Tibial artery (tissue), 4 donors: Measurements from ENCODE around the gene CARS2.
A peak's percentile ranks its signal among the peaks of the same experiment; 100 is the strongest.

Experiments used
- DNase-seq, 2 donors: peaks; one replicate each; pipeline ENCODE4 v3.0.0-alpha.2; 2019
- H3K27ac ChIP-seq, 2 donors: fragments of 200-600 bp; sonication (generic) in 1 of 2; 1 replicate in 1 of 2; 2 replicates in 1 of 2; pipeline ENCODE4 v1.5.1; 2018 to 2019; ENCODE audit warnings: mild to moderate bottlenecking in 1 of 2
- H3K27me3 ChIP-seq, 2 donors: fragments of 200-600 bp; sonication (generic) in 1 of 2; one replicate each; pipeline versions ENCODE4 v1.5.1 to v1.6.0; 2016 to 2019
- H3K36me3 ChIP-seq, 3 donors: fragments of 200-600 bp; sonication (generic) in 2 of 3; one replicate each; pipeline ENCODE4 v1.5.1; 2016 to 2019; ENCODE audit warnings: mild to moderate bottlenecking in 2 of 3
- H3K4me1 ChIP-seq, 4 donors: fragments of 200-600 bp; sonication (generic) in 2 of 4; 1 replicate in 3 of 4; 2 replicates in 1 of 4; pipeline ENCODE4 v1.5.1; 2016 to 2019
- H3K4me3 ChIP-seq, 2 donors: fragments of 200-600 bp; sonication (generic) in 1 of 2; 1 replicate in 1 of 2; 2 replicates in 1 of 2; pipeline ENCODE4 v1.5.1; 2018 to 2019; ENCODE audit warnings: mild to moderate bottlenecking in 2 of 2
- H3K9me3 ChIP-seq, 3 donors: fragments of 200-600 bp; sonication (generic) in 1 of 3; one replicate each; pipeline ENCODE4 v1.5.1; 2016 to 2019
- CTCF ChIP-seq, 2 experiments: fragments of 200-600 bp in 1 of 2; fragments of 450-650 bp in 1 of 2; IDR thresholded peaks; one replicate each; pipeline ENCODE4 v1.5.1; 2017 to 2019; ENCODE audit warnings: antibody characterized with exemption in 2 of 2, mild to moderate bottlenecking in 1 of 2, moderate library complexity in 1 of 2
- intact Hi-C: fragments of 100-400 bp; cut with DNase I; formaldehyde crosslinking; loops from one replicate; pipeline ENCODE4 v1.15.0; 2023; ENCODE audit warnings: low total_unique reads

The CARS2 gene

GRCh38 chr13:110665491-110666254, 40.2 kb downstream of the CARS2 start:
- H3K27ac ChIP-seq, result no peak overlapping the region
- TF ChIP-seq CTCF (IDR thresholded peaks at IDR 0.05), result no peak
- no peak overlapping the region for H3K4me3 ChIP-seq

GRCh38 chr13:110664673-110665072, 41.2 kb downstream of the CARS2 start:
- DNase-seq, result peak in 1 of 2 donors; percentile 62
- H3K36me3 ChIP-seq, result peaks cover 77 to 90% (median 88%) of the 10 kb centered on the region in 3 donors

More at GRCh38 chr13:110665491-110666254, 40.2 kb downstream of the CARS2 start:
- H3K4me1 ChIP-seq, result no peaks in the 10 kb centered on the region
- no peaks in the 10 kb centered on the region for H3K27me3 ChIP-seq
- no peaks in the 10 kb centered on the region for H3K9me3 ChIP-seq
- DNase-seq, result peak in 1 of 2 donors; percentile 52
- intact Hi-C loops, result no loop called here
- peaks cover 75 to 91% (median 88%) of the 10 kb centered on the region in 3 donors for H3K36me3 ChIP-seq

DNA sequence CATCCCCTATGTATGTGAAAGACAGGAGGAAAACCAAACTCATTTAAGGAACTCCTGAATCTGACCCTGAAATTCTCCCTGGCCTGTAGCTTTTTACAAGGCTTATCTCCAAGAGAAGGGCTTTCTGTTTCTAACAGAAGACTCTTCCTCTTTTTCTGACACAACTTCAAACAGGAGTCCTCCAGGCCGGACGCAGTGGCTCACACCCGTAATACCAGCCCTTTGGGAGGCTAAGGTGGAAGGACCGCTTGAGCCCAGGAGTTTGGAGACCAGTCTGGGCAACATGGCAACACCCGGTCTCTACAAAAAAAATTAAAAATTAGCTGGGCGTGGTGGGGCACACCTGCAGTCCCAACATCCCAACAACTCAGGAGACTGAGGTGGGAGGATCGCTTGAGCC, 41.9 kb downstream of the CARS2 start:
- Histone ChIP-seq H3K9me3 (no peaks in the 10 kb centered on the region), H3K27ac (no peak overlapping the region), H3K4me1 (no peaks in the 10 kb centered on the region), H3K27me3 (no peaks in the 10 kb centered on the region), H3K4me3 (no peak overlapping the region), H3K36me3 (peaks cover 73 to 90% (median 85%) of the 10 kb centered on the region in 3 donors)
- DNase-seq, result peak in 1 of 2 donors; percentile 56
- intact Hi-C loops, result no loop called here
- TF ChIP-seq CTCF (IDR thresholded peaks at IDR 0.05), result no peak

More at GRCh38 chr13:110664673-110665072, 41.2 kb downstream of the CARS2 start:
- Histone ChIP-seq H3K4me3 (no peak overlapping the region), H3K4me1 (no peaks in the 10 kb centered on the region), H3K27ac (no peak overlapping the region), H3K9me3 (no peaks in the 10 kb centered on the region), H3K27me3 (no peaks in the 10 kb centered on the region)
- TF ChIP-seq CTCF (IDR thresholded peaks at IDR 0.05), result no peak
- intact Hi-C loops, result no loop called here

DNA sequence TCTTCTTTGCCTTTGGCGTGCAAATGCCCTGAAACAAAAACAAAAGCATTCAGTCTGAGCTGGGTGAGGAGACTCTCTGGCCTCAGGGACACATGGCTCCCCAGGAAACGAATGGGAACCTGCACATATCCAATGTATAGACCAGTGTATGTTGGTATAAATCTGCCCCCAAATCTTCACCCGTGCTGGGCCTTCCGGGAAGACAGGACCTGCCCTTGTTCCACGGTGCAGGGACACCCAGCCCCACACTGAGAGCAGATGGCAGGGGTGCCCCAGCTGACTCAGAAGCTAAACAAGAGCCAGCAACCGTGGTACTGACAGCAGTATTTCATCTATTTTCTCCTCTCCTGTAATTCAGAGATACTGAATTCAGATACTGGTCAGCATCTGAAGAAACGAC, 42.4 kb downstream of the CARS2 start:
- no peak for TF ChIP-seq CTCF (IDR thresholded peaks at IDR 0.05)
- no peak overlapping the region for H3K27ac ChIP-seq
- H3K4me3 ChIP-seq, result no peak overlapping the region
- no peak for DNase-seq
- H3K27me3 ChIP-seq, result no peaks in the 10 kb centered on the region
- no peaks in the 10 kb centered on the region for H3K4me1 ChIP-seq
- intact Hi-C loops, result no loop called here
- H3K36me3 ChIP-seq, result peaks cover 75 to 94% (median 81%) of the 10 kb centered on the region in 3 donors
- H3K9me3 ChIP-seq, result no peaks in the 10 kb centered on the region

- H3K27me3 ChIP-seq, result no peaks in the 10 kb centered on the region
- no peak for TF ChIP-seq CTCF (IDR thresholded peaks at IDR 0.05)
- DNase-seq, result no peak
- peaks cover 77 to 93% (median 78%) of the 10 kb centered on the region in 3 donors for H3K36me3 ChIP-seq
- intact Hi-C loops, result no loop called here
- no peak overlapping the region for H3K27ac ChIP-seq
- no peak overlapping the region for H3K4me3 ChIP-seq
- no peaks in the 10 kb centered on the region for H3K4me1 ChIP-seq
- H3K9me3 ChIP-seq, result no peaks in the 10 kb centered on the region
These were observed 43.0 kb downstream of the CARS2 start for GRCh38 chr13:110662777-110663443.
